Measurements from ENCODE around the gene CADM3.

- TF ChIP-seq EZH2 (IDR thresholded peaks at IDR 0.05; ENCODE audit: low read depth), result no peak
- TF ChIP-seq CTCF (conservative IDR thresholded peaks at IDR 0.05), result no peak
Observed at GRCh38 chr1:159173320-159173719, 1.9 kb downstream of the CADM3 start.

Data from PC-9 (cell line).